HG03378 (cell line): ENCODE results near the gene FMOD.
"Not testable (repeated sequence)": the region's sequence is repeated elsewhere in the genome, so short reads cannot be mapped to it uniquely, and the experiment has no call there.

Experiments used
- ATAC-seq: cut with Tn5 transposase; IDR thresholded peaks from one replicate; pipeline ENCODE4 v1.9.1; 2021; ENCODE audit warnings: mild to moderate bottlenecking, moderate library complexity; ENCODE audit not compliant: unreplicated experiment

Gene FMOD

DNA sequence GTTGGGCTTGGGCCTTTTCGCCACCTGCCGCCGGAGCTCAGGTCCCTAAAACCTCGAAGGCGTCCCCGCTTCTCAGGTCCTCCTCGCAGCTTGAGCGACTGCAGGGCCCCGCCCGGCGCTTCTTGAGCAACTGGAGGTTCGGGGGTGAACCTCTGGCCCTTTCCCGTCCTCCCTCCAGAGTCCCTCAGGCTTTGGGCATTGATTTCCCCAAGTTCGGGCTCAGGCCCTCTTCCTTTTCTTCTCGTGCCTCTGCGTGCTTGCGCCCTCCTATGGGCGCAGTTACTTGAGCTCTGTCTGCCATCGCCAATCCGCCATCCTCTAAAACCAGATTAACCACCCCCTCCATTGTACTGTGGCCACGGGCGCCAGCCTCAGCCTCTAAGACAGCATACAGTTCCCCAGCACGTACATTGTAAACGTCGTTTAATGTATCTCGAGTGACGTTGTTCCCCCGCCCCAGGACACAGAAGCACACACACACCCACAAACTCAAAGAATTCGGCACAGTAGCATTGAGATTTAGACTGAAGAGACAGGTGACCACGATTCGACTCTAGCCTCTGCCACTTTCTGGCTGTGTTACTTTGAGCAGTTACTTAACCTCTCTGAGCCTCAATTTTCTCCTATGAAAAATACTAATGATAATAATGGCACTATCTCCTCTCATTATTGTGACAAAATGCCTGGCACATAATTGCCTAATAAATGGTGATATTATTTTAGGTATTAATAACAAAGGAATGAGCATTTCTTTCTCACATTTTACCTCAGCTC lies 23.1 kb downstream of the FMOD start:
- peak; percentile 25 for ATAC-seq

DNA sequence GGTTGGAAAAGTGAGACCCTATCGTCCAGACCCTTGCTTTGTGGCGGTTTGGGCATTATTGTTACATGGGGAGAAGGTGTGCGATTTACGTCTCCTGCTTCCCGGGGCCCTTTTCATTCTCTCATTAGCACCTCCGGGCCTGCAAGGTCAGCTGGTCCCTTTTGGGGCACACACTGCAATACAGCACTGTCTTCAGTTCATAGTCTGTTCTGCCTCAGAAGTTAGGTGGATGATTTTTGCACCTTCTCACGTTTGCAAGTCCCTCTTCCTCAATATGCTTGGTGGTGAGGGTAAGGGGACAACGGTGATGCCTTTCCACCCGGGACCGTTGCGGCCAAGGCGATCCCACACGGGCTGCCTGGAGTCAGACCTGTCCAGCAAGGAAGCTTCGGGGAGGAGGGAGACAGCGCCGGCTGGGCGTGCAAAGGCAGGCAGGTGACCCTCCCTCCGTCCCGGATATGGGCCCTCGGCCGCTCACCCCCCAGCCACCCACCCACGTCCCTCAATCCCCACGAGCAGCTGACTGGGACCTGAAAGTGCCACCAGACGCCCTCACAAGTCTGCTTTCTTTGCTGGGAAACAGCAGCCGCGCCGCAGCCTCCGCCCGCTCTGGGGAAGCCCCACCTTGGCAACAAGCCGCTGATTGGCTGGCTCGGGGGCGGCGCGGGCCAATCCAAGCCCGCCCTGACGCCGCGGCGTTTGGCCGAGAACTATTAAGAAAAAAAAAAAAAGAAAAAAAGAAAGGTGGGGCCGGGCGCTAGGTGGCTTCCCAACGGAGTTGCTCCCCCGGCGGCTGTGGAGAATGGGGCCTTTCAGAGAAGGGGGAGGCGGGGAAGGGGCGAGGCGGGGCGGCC lies 23.9 kb downstream of the FMOD start:
- peak; percentile 55 for ATAC-seq

GRCh38 chr1:203325418-203326091 lies 25.4 kb downstream of the FMOD start:
- ATAC-seq, result no peak

- ATAC-seq, result peak; percentile 41
These were observed 25.9 kb downstream of the FMOD start for GRCh38 chr1:203325026-203325417.

DNA sequence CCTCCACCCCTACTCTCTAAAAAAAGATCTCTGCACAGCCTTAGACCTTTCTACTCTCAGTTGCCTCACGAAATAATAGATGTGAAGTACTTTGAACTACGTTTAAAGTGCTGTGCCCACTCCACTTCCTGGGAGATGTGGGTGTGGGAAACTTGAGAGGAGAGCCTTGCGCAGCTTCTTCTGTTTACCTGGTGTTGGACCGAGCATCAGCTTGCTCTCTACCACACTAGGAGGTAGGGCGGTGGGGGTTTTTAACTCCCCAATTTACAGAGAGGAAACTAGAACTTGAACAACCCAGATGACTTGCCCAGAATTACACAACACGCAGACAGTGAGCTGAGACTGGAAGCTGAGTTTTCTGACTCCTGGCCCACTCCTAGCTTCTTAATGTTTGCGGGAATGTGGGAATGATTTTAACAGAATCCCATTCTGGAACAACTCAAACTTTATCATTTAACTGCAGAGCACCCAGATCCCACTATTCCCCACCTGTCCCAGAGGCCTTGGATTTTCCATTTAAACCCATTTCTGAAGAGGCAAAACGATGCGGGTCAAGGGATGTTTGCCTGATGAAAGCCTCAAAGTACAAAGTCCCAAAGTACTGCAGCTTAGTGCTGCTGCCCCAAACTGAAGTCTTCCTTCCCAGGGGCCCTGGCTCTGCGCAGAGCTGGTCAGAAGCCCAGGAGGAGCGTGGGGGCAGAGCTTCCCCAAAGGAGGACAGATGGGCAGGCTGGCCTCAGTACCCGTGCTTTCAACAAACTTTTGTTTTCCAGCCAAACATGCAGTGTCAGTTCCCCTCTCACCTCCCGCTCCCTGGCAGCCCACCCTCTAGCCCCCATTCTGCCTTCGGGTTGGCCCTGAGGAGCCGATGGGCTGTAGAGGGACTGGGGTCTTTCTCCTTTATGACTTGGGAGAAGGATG lies 26.6 kb downstream of the FMOD start:
- ATAC-seq, result no peak

GRCh38 chr1:203323587-203323986 lies 27.3 kb downstream of the FMOD start:
- ATAC-seq, result no peak

- no peak for ATAC-seq
These were observed 28.3 kb downstream of the FMOD start for GRCh38 chr1:203322500-203323179.

GRCh38 chr1:203321273-203322052 lies 29.5 kb downstream of the FMOD start:
- no peak for ATAC-seq

- peak; percentile 52 for ATAC-seq
These were observed 30.2 kb downstream of the FMOD start for GRCh38 chr1:203320591-203321272.

DNA sequence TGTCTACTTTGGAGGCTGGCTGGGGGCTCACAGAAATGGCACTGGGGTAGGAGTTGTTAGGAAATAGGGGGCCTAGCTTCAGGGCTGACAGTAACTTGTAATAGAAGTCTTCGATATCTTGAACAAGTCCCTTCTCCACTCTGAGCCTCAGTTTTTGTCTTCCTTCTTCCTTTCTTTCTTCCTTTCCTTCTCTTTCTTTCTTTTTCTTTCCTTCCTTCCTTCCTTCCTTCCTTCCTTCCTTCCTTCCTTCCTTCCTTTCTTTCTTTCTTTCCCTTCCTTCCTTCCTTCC lies 32.7 kb downstream of the FMOD start:
- no peak for ATAC-seq

DNA sequence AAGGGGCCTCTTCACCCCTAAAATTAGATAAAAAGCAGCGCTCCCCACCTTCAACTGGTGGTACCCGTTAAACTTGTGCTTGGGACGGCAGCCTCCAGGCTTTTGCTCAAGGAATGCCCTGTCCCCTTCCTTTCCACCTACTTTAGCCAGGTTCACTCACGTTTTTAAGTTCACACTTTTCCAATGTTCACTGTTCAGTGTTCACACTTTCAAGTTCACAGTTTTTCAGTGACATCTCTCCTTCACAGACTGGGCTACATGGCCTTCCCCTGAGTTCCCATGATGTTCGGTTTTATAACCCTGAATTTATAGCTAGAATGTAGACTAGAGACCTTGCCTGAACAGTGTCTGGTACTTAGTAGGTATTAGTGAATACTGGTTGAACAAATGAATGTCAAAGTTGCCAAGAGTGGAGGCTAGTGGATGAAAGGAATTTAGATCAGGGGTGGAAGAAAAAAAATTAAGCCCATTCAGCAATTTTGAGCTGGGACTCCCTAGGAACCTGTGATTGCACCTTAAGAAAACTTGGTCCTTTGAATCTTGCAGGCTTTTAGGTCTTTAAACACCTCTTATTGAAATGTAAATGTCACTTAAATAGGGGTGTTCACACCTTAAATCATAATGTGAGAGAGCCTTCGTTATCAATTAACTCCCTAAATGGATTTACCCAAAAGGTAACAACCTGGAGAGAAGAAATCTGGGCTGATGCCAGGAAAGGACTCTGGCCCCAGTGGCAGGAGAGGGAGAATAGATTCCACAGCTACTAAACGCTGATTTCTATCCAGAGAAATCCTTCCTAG lies 33.3 kb downstream of the FMOD start:
- no peak for ATAC-seq

DNA sequence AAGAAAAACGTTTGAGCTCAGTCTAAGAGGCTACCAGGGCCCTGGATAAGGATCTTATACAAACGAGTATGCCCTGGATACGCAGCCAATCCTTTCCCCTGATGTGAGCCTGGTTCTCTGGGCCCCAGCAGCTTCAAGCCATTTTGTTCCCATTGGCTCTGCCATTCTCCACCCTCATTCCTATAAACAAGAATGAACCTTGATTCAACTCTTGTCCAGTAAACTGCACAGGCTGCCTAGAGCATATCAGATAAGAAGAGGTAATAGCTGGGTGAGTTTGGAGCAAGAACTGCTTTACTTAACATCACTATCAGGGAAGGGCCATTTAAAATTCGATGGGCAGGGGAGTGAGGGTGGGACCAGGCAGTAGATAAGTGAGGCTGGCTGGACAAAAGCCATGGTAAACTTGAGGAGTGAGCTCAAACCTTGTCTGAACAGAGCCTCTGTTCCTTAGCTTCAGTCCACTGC lies 34.3 kb downstream of the FMOD start:
- ATAC-seq, result no peak

DNA sequence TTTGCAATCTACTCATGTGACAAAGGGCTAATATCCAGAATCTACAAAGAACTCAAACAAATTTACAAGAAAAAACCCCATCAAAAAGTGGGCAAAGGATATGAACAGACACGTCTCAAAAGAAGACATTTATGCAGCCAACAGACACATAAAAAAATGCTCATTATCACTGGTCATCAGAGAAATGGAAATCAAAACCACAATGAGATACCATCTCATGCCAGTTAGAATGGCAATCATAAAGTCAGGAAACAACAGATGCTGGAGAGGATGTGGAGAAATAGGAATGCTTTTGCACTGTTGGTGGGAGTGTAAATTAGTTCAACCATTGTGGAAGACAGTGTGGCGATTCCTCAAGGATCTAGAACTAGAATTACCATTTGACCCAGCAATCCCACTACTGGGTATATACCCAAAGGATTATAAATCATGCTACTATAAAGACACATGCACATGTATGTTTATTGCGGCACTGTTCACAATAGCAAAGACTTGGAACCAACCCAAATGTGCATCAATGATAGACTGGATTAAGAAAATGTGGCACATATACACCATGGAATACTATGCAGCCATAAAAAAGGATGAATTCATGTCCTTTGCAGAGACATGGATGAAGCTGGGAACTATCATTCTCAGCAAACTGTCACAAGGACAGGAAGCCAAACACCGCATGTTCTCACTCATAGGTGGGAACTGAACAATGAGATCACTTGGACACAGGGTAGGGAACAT lies 36.7 kb downstream of the FMOD start:
- ATAC-seq, result not testable (repeated sequence)

DNA sequence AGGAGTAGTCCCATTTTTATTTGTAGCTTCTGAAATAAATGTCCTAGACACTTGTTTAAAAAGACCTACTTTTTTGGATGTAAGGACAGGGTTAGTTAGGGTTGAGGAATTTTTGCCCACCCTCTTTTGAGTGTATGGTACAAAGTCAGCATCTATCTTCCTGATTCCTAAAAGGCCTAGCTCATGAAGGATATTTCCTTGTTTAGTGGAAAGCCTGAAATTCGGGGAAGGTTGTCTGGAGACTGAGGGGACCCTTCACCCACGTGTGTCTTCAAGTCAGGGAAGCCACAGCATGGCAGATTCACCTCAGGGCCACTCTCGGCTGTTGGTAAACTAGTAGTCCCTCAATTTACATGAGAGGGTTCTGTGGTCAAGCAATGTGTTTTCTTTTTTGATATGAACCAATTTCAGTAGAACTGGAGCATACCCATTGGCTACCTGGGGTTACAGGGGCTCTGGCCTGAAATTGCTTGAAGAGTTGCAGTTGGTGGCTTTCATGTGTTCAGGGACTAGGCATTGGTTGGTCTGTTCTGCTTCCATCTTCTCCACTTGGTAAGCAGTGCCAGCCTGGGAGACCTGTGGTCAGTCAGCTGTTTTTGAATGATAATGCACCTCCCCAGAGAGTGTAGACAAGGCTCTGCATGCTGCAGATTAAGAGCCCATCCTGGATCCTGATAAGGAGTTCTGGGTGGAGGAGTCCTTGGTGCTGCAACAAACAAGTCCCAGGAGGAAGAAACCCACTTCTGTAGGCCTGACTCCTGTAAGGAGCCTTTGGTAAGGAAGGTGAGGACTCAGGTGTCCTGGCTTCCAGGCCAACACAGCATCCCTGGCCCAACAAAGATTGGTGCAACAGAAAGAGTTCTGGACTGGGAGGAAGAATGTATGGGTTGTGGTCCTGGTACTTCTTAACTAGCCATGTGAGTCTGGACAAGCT lies 39.3 kb downstream of the FMOD start:
- no peak for ATAC-seq

- no peak for ATAC-seq
These were observed 42.0 kb downstream of the FMOD start for GRCh38 chr1:203308923-203309331.

DNA sequence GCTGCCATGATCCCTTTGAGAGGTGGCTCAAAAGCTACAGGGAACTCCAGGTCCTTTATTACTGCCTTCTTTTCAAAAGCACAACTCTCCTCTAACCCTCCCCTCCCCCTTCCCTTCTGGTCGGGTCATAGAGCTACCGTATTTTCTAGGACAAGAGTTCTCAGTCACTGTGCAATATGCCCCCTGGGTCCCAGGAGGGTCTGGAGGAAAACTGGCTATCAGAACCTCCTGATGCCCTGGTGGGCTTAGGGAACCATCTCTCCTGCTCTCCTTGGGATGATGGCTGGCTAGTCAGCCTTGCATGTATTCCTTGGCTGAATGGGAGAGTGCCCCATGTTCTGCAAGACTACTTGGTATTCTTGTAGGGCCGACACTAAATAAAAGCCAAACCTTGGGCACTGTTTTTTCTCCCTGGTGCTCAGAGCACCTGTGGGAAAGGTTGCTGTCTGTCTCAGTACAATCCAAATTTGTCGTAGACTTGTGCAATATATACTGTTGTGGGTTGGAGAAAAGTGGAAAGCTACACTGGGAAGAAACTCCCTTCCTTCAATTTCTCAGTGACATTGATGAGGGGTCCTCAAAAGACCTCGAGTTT lies 42.5 kb downstream of the FMOD start:
- ATAC-seq, result no peak
